ENCODE results near the gene TMC3. TPM values are rescaled to one million over a fixed set of nuclear protein-coding genes. Genes with fewer than 3 reads are reported as not detected.

The TMC3 gene
- total and polyA plus RNA-seq, 4 donors = 0.11 to 1.9 (median 1.1) TPM

DNA sequence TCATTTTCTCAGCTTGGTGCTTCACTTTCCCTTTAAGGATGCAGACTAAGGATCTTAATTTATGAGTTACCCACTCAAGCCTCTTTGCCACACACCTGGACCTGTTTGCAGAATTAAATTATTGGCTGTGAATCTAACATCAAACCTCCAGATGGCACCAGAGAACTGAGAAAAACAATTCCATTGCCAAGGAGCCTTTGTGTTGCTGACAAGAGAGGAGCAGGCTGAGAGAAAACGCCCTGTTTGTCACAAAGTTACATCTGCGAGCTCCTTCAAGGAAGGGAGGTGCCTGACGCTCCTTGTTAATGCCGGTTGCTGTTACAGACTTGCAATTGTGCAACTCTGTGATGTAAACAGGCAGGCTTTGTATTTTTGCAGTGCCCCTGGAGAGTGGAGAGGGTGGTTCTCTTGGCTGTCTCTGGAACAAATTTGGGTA is 36.3 kb upstream of the TMC3 start:
- no peaks in the 10 kb centered on the region for H3K36me3 ChIP-seq (ENCODE audit: control insufficient read depth, insufficient read depth, low read length)
- DNase-seq (ENCODE audit: low read depth in 4 of 6, low spot score in 6 of 6) = peak; percentile 69 to 97 (median 76)
- WGBS (ENCODE audit: insufficient coverage) = 0% methylated on average over 4 of the region's 4 CpGs
- H3K4me3 ChIP-seq (ENCODE audit: low read depth, low read length) = peak overlapping the region; percentile 14
- no peaks in the 10 kb centered on the region for H3K9me3 ChIP-seq (ENCODE audit: control insufficient read depth, insufficient read depth, low read length)
- H3K27me3 ChIP-seq (ENCODE audit: control insufficient read depth, insufficient read depth, low read length) = no peaks in the 10 kb centered on the region
- H3K4me1 ChIP-seq (ENCODE audit: control insufficient read depth, insufficient read depth, low read length) = no peaks in the 10 kb centered on the region
- H3K27ac ChIP-seq (ENCODE audit: low read depth, low read length) = no peak overlapping the region

DNA sequence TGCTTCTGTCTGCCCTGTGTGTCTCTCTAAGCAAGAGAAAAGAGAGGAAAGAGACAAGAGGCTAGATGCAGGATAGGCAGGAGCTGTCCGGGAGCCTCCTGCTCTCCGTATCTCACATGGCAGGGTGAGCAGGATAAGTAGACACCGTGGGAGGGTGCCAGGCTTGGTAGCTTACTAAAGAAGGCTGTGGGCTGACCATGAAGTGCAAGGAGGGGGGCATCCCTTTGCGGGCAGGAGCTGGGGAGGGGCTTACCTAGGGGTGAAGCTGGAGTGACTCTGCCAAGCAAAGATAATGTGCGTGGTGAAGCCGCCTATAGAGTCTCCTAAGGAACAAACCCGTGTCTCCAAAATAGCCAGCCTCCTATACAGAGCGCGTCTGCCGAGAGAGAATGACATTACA is 33.7 kb upstream of the TMC3 start:
- no peak for DNase-seq (ENCODE audit: low read depth in 4 of 6, low spot score in 6 of 6)
- 81% methylated on average over 4 of the region's 10 CpGs for WGBS (ENCODE audit: insufficient coverage)
- H3K36me3 ChIP-seq (ENCODE audit: control insufficient read depth, insufficient read depth, low read length) = no peaks in the 10 kb centered on the region
- no peak overlapping the region for H3K27ac ChIP-seq (ENCODE audit: low read depth, low read length)
- H3K4me3 ChIP-seq (ENCODE audit: low read depth, low read length) = no peak overlapping the region
- H3K9me3 ChIP-seq (ENCODE audit: control insufficient read depth, insufficient read depth, low read length) = no peaks in the 10 kb centered on the region
- no peaks in the 10 kb centered on the region for H3K27me3 ChIP-seq (ENCODE audit: control insufficient read depth, insufficient read depth, low read length)
- H3K4me1 ChIP-seq (ENCODE audit: control insufficient read depth, insufficient read depth, low read length) = no peaks in the 10 kb centered on the region

DNA sequence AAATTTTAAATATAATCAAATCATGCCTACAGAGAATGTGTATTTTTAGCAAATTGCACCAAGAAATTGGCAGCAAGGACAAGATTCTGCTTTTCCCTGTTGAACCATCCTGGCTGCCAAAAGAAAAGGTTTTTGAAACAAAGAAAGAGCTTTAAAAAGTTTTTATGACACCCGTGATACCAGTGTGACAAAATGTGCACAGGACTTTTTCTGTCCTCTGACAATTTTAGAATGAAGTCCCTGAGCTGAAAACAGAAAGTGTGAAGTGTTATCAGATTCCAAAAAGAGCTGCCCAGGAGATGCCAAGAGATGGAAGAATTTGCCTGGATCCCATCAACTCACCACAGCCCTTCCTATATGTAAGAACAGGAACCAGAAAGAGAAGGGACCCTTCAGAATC is 33.2 kb upstream of the TMC3 start:
- H3K27ac ChIP-seq (ENCODE audit: low read depth, low read length) = no peak overlapping the region
- no peaks in the 10 kb centered on the region for H3K27me3 ChIP-seq (ENCODE audit: control insufficient read depth, insufficient read depth, low read length)
- H3K4me3 ChIP-seq (ENCODE audit: low read depth, low read length) = no peak overlapping the region
- no peaks in the 10 kb centered on the region for H3K9me3 ChIP-seq (ENCODE audit: control insufficient read depth, insufficient read depth, low read length)
- 100% methylated on average over 1 of the region's 1 CpG for WGBS (ENCODE audit: insufficient coverage)
- H3K4me1 ChIP-seq (ENCODE audit: control insufficient read depth, insufficient read depth, low read length) = no peaks in the 10 kb centered on the region
- no peaks in the 10 kb centered on the region for H3K36me3 ChIP-seq (ENCODE audit: control insufficient read depth, insufficient read depth, low read length)
- DNase-seq (ENCODE audit: low read depth in 4 of 6, low spot score in 6 of 6) = peak in 1 of 6 donors; percentile 64

DNA sequence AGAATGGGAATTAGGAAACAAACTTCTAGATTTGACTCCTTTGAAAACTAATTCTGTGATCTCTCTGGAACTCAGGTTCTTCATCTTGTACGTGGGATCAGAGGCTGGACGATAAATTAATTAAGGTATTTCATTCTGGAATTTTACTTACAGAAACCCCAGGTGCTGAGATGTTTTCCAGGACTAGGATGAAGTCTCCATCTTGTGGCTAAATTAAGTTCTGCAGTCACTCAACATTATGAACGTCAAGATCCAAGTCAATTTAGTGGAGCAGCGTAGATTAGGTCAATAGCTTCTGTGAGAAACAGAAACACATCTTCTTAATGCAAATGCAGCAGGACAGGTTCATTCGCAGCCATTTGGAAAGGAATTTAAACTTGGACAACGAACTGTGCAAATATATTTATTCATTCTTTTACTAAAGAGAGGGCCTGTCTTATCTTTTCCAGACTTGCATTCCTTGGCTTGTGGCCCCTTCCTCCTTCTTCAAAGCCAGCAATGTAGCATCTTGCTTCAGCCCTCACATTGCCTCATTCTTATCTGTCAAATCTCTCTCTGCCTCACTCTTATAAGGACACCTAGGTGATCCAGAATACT is 26.7 kb upstream of the TMC3 start:
- WGBS (ENCODE audit: insufficient coverage) = 38% methylated on average over 2 of the region's 6 CpGs
- peaks cover 2% of the 10 kb centered on the region for H3K9me3 ChIP-seq (ENCODE audit: control insufficient read depth, insufficient read depth, low read length)
- peak in 5 of 6 donors; percentile 31 to 89 (median 48) for DNase-seq (ENCODE audit: low read depth in 4 of 6, low spot score in 6 of 6)
- H3K27ac ChIP-seq (ENCODE audit: low read depth, low read length) = no peak overlapping the region
- H3K27me3 ChIP-seq (ENCODE audit: control insufficient read depth, insufficient read depth, low read length) = no peaks in the 10 kb centered on the region
- no peaks in the 10 kb centered on the region for H3K36me3 ChIP-seq (ENCODE audit: control insufficient read depth, insufficient read depth, low read length)
- no peaks in the 10 kb centered on the region for H3K4me1 ChIP-seq (ENCODE audit: control insufficient read depth, insufficient read depth, low read length)
- H3K4me3 ChIP-seq (ENCODE audit: low read depth, low read length) = no peak overlapping the region

DNA sequence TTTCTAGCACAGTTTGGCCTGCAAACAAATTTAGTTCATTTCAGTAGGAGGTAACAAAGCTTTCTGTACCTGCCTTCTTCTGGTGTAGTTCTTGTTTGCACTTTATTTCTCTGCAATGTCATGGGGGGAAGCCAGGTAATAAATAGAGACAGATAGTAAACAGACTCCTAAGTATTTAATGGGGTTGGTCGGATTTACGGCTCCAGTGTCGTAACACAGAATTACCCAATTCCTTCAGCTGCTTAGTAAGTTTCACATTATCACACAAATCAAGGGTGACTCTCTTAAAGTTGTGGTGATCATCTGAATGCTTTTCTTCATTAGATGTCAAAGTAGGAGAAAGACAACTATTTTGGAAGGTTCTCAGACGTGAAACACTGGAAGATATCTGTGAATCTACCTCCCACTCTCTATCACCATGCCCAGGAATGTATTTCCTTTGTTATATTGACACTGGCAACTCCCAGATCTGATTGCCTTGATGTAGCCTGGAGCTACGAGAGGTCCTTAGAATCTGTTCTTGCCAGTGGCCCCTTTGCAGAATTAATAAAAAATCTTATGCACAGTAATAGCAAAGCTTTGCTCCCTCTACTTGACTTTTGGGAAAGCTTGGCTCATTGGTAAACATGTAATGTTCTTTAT is 25.0 kb upstream of the TMC3 start:
- Histone ChIP-seq H3K4me1 (ENCODE audit: control insufficient read depth, insufficient read depth, low read length) (no peaks in the 10 kb centered on the region), H3K36me3 (ENCODE audit: control insufficient read depth, insufficient read depth, low read length) (no peaks in the 10 kb centered on the region), H3K27ac (ENCODE audit: low read depth, low read length) (no peak overlapping the region), H3K27me3 (ENCODE audit: control insufficient read depth, insufficient read depth, low read length) (no peaks in the 10 kb centered on the region), H3K9me3 (ENCODE audit: control insufficient read depth, insufficient read depth, low read length) (peaks cover 2% of the 10 kb centered on the region), H3K4me3 (ENCODE audit: low read depth, low read length) (no peak overlapping the region)
- whole genome bisulfite sequencing (ENCODE audit: insufficient coverage) = no CpG with 5 or more reads among the region's 5 CpGs
- DNase-seq (ENCODE audit: low read depth in 4 of 6, low spot score in 6 of 6) = no peak

DNA sequence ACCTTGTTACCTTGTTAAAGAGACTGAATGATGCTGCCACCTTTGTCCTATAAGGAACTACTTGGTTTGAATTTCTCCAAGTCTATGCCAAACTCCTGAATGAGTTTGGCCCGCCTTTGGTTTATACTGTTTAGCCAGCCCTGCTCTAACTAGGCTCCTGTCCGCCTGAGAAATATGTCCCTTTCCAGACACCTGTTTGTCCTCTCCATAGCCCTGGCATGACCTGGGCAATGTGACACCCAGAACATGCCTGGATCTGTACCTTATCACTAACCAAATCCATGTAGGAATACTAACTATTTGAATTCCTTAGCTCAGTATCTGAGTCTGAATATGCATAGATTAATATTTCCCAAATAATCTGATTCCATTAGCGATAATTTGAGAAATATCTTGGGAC is 24.4 kb upstream of the TMC3 start:
- no peak for DNase-seq (ENCODE audit: low read depth in 4 of 6, low spot score in 6 of 6)
- no peaks in the 10 kb centered on the region for H3K27me3 ChIP-seq (ENCODE audit: control insufficient read depth, insufficient read depth, low read length)
- no peaks in the 10 kb centered on the region for H3K4me1 ChIP-seq (ENCODE audit: control insufficient read depth, insufficient read depth, low read length)
- 92% methylated on average over 2 of the region's 3 CpGs for WGBS (ENCODE audit: insufficient coverage)
- H3K4me3 ChIP-seq (ENCODE audit: low read depth, low read length) = no peak overlapping the region
- H3K36me3 ChIP-seq (ENCODE audit: control insufficient read depth, insufficient read depth, low read length) = no peaks in the 10 kb centered on the region
- H3K9me3 ChIP-seq (ENCODE audit: control insufficient read depth, insufficient read depth, low read length) = peaks cover 2% of the 10 kb centered on the region
- no peak overlapping the region for H3K27ac ChIP-seq (ENCODE audit: low read depth, low read length)

DNA sequence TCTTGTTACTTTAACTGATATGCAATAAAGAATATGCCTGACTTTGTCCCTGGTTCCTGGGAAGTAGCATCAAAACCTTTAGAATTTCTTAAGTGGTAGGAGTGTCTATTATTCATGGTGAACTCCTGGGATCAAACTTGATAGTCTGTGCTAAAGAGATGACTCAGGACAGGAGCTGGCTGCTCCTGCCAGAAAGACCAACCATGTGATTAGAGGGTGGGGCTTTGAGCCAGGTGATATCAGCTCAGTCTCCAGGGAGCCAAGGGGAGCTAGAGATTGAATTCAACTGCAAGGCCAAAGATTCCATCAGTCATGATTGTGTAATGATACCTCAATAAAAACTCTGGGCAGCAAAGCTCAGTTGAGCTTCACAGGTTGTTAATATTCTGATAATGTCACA is 20.6 kb upstream of the TMC3 start:
- Histone ChIP-seq H3K4me3 (ENCODE audit: low read depth, low read length) (no peak overlapping the region), H3K27ac (ENCODE audit: low read depth, low read length) (no peak overlapping the region), H3K4me1 (ENCODE audit: control insufficient read depth, insufficient read depth, low read length) (no peaks in the 10 kb centered on the region), H3K36me3 (ENCODE audit: control insufficient read depth, insufficient read depth, low read length) (no peaks in the 10 kb centered on the region), H3K27me3 (ENCODE audit: control insufficient read depth, insufficient read depth, low read length) (no peaks in the 10 kb centered on the region), H3K9me3 (ENCODE audit: control insufficient read depth, insufficient read depth, low read length) (peaks cover 3% of the 10 kb centered on the region)
- no peak for DNase-seq (ENCODE audit: low read depth in 4 of 6, low spot score in 6 of 6)

DNA sequence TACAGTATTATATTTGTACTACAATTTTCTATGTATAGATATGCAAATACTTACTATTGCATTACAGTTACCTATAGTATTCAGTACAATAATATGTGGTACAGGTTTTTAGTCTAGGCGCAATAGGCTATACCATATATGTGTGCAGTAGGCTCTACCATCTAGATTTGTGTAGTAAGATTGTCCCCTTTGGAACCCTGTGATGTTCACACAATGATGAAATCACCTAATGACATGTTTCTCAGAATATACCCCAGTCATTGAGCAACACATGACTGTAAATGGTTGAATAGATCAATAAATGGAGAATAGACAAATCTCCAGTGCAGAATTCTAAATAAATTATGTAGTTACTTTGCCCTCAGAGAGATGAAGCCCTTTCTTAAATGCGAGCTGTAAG is 17.6 kb upstream of the TMC3 start:
- Histone ChIP-seq H3K27me3 (ENCODE audit: control insufficient read depth, insufficient read depth, low read length) (no peaks in the 10 kb centered on the region), H3K27ac (ENCODE audit: low read depth, low read length) (no peak overlapping the region), H3K4me1 (ENCODE audit: control insufficient read depth, insufficient read depth, low read length) (peaks cover 5% of the 10 kb centered on the region), H3K4me3 (ENCODE audit: low read depth, low read length) (no peak overlapping the region), H3K9me3 (ENCODE audit: control insufficient read depth, insufficient read depth, low read length) (peaks cover 3% of the 10 kb centered on the region), H3K36me3 (ENCODE audit: control insufficient read depth, insufficient read depth, low read length) (no peaks in the 10 kb centered on the region)
- no peak for DNase-seq (ENCODE audit: low read depth in 4 of 6, low spot score in 6 of 6)
- WGBS (ENCODE audit: insufficient coverage) = no CpG with 5 or more reads among the region's 2 CpGs

DNA sequence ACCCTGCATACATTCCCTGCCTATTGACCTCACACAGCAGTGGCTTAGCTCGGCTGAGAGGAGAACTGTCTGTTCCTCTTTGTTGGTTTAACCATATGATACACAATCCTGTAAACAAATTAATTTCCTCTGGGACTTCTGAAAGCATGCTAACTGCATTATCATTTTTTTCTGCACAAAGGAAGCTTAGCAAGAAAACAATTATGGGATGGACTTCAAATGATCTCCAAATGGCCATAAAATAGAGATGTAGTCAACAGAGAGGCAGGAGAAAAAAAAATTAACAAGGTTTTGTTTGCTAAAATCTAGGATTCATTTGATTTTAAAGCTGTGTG is 14.4 kb upstream of the TMC3 start:
- 20% methylated on average over 1 of the region's 1 CpG for WGBS (ENCODE audit: insufficient coverage)
- peaks cover 3% of the 10 kb centered on the region for H3K9me3 ChIP-seq (ENCODE audit: control insufficient read depth, insufficient read depth, low read length)
- peaks cover 5% of the 10 kb centered on the region for H3K4me1 ChIP-seq (ENCODE audit: control insufficient read depth, insufficient read depth, low read length)
- no peak overlapping the region for H3K4me3 ChIP-seq (ENCODE audit: low read depth, low read length)
- H3K36me3 ChIP-seq (ENCODE audit: control insufficient read depth, insufficient read depth, low read length) = no peaks in the 10 kb centered on the region
- no peak overlapping the region for H3K27ac ChIP-seq (ENCODE audit: low read depth, low read length)
- no peaks in the 10 kb centered on the region for H3K27me3 ChIP-seq (ENCODE audit: control insufficient read depth, insufficient read depth, low read length)
- DNase-seq (ENCODE audit: low read depth in 4 of 6, low spot score in 6 of 6) = peak in 1 of 6 donors; percentile 89
